Fibroblast of lung (primary cell): ENCODE data around the gene KRTAP5-7. TPM values are rescaled to one million over a fixed set of nuclear protein-coding genes. Genes with fewer than 3 reads are reported as not detected.

Experiments
- DNase-seq, 2 donors: peaks; one replicate each; pipeline versions ENCODE4 v3.0.0 to v3.0.0-alpha.2; 2010; ENCODE audit warnings: low read depth in 2 of 2
- H2AFZ ChIP-seq: 2 replicates; pipeline ENCODE4 v1.5.1; 2012; ENCODE audit warnings: low read length, control low read depth, inconsistent platforms
- H3K27ac ChIP-seq: 2 replicates; pipeline ENCODE4 v1.5.1; 2011; ENCODE audit warnings: low read length, control low read depth; ENCODE audit not compliant: insufficient read depth
- H3K27me3 ChIP-seq: 2 replicates; pipeline ENCODE4 v1.5.1; 2011; ENCODE audit warnings: mild to moderate bottlenecking, low read length; ENCODE audit not compliant: control insufficient read depth, insufficient read depth
- H3K36me3 ChIP-seq: 2 replicates; pipeline ENCODE4 v1.5.1; 2011; ENCODE audit warnings: low read length; ENCODE audit not compliant: control insufficient read depth, insufficient read depth
- H3K4me1 ChIP-seq: 2 replicates; pipeline ENCODE4 v1.5.1; 2011; ENCODE audit warnings: low read length; ENCODE audit not compliant: control insufficient read depth, insufficient read depth; ENCODE audit errors: extremely low read depth
- H3K4me2 ChIP-seq: 2 replicates; pipeline ENCODE4 v1.5.1; 2011; ENCODE audit warnings: low read length, control low read depth; ENCODE audit not compliant: insufficient read depth; ENCODE audit errors: extremely low read depth
- H3K4me3 ChIP-seq, 4 experiments: fragments of 200-600 bp in 1 of 4; sonication (generic) in 1 of 4; replicated peaks in 1 of 4; 2 replicates each; pipeline ENCODE4 v1.5.1; 2011 to 2016; ENCODE audit warnings: low read length in 4 of 4, low read depth in 3 of 4, mild to moderate bottlenecking in 3 of 4, control low read depth in 2 of 4, inconsistent platforms in 1 of 4, mixed read lengths in 1 of 4; ENCODE audit not compliant: insufficient read depth in 1 of 4; ENCODE audit errors: control extremely low read depth in 1 of 4
- H3K79me2 ChIP-seq: 2 replicates; pipeline ENCODE4 v1.5.1; 2012; ENCODE audit warnings: mild to moderate bottlenecking, low read length, inconsistent platforms; ENCODE audit not compliant: control insufficient read depth, insufficient read depth
- H3K9ac ChIP-seq: 2 replicates; pipeline ENCODE4 v1.5.1; 2011; ENCODE audit warnings: mild to moderate bottlenecking, low read length, control low read depth; ENCODE audit not compliant: insufficient read depth
- H3K9me3 ChIP-seq: 2 replicates; pipeline ENCODE4 v1.5.1; 2012; ENCODE audit warnings: low read depth, low read length; ENCODE audit not compliant: control insufficient read depth, insufficient read depth
- H4K20me1 ChIP-seq: 2 replicates; pipeline ENCODE4 v1.5.1; 2011; ENCODE audit warnings: low read length; ENCODE audit not compliant: control insufficient read depth, insufficient read depth; ENCODE audit errors: extremely low read depth
- CTCF ChIP-seq, 2 donors: IDR thresholded peaks in 1 of 2; conservative IDR thresholded peaks in 1 of 2; 1 replicate in 1 of 2; 2 replicates in 1 of 2; pipeline ENCODE4 v1.5.1; 2011 to 2012; ENCODE audit warnings: low read length in 2 of 2, control low read depth in 1 of 2, inconsistent platforms in 1 of 2, low read depth in 1 of 2, mild to moderate bottlenecking in 1 of 2
- EZH2 ChIP-seq: IDR thresholded peaks from 2 replicates; pipeline ENCODE4 v1.5.1; 2012; ENCODE audit warnings: low read length, control low read depth, mild to moderate bottlenecking; ENCODE audit errors: missing control alignments
- polyA plus RNA-seq, 2 donors: library from polyadenylated mRNA; depleted of rRNA in 1 of 2; stranded (reverse) in 1 of 2; unstranded in 1 of 2; fragments of >200 nt; gene quantifications; 2 replicates each; pipeline ENCODE4 v1.2.1, GENCODE V29; 2011 to 2012; ENCODE audit warnings: missing spikeins in 1 of 2
- total RNA-seq: library from RNA; depleted of rRNA; stranded (reverse); fragments of >200 nt; gene quantifications from 2 replicates; pipeline ENCODE4 v1.2.1, GENCODE V29; 2014

KRTAP5-7 gene
- total and polyA plus RNA-seq, 2 donors (not counting 1 experiment from before 2014, with no cell fraction given) = 0.17 TPM; not detected in 1

GRCh38 chr11:71525188-71525937 is 1.7 kb upstream of the KRTAP5-7 start:
- Histone ChIP-seq H3K36me3 (no peaks in the 10 kb centered on the region), H4K20me1 (no peaks in the 10 kb centered on the region), H2AFZ (no peak overlapping the region), H3K4me3 (no peak overlapping the region), H3K27me3 (no peaks in the 10 kb centered on the region), H3K79me2 (no peaks in the 10 kb centered on the region), H3K4me1 (no peaks in the 10 kb centered on the region), H3K9me3 (no peaks in the 10 kb centered on the region), H3K9ac (no peak overlapping the region), H3K27ac (no peak overlapping the region), H3K4me2 (no peak overlapping the region)
- no peak for DNase-seq
- TF ChIP-seq EZH2 = no peak
- TF ChIP-seq CTCF (conservative IDR thresholded peaks at IDR 0.05 in 1 of 2, IDR thresholded peaks at IDR 0.05 in 1 of 2; ENCODE audit: low read depth in 1 of 2, low read length in 2 of 2) = no peak

- Histone ChIP-seq H4K20me1 (no peaks in the 10 kb centered on the region), H3K9ac (no peak overlapping the region), H3K4me1 (no peaks in the 10 kb centered on the region), H2AFZ (no peak overlapping the region), H3K27ac (no peak overlapping the region), H3K9me3 (no peaks in the 10 kb centered on the region), H3K36me3 (no peaks in the 10 kb centered on the region), H3K4me2 (no peak overlapping the region), H3K79me2 (no peaks in the 10 kb centered on the region), H3K4me3 (no peak overlapping the region), H3K27me3 (no peaks in the 10 kb centered on the region)
- DNase-seq = no peak
- TF ChIP-seq EZH2 = no peak
- no peak for TF ChIP-seq CTCF (conservative IDR thresholded peaks at IDR 0.05 in 1 of 2, IDR thresholded peaks at IDR 0.05 in 1 of 2; ENCODE audit: low read depth in 1 of 2, low read length in 2 of 2)
Observed at GRCh38 chr11:71525938-71526495, 1.1 kb upstream of the KRTAP5-7 start.

GRCh38 chr11:71527576-71528210 is 626 bp downstream of the KRTAP5-7 start:
- Histone ChIP-seq H3K9ac (no peak overlapping the region), H4K20me1 (no peaks in the 10 kb centered on the region), H2AFZ (no peak overlapping the region), H3K27me3 (no peaks in the 10 kb centered on the region), H3K9me3 (no peaks in the 10 kb centered on the region), H3K4me2 (no peak overlapping the region), H3K27ac (no peak overlapping the region), H3K79me2 (no peaks in the 10 kb centered on the region), H3K4me3 (no peak overlapping the region), H3K4me1 (no peaks in the 10 kb centered on the region), H3K36me3 (no peaks in the 10 kb centered on the region)
- TF ChIP-seq EZH2 (no peak), CTCF (conservative IDR thresholded peaks at IDR 0.05 in 1 of 2, IDR thresholded peaks at IDR 0.05 in 1 of 2; ENCODE audit: low read depth in 1 of 2, low read length in 2 of 2) (no peak)
- DNase-seq = no peak
